OCI-LY1 (cell line): Measurements from ENCODE around the gene POLR2B.

Experiments
- H2AFZ ChIP-seq: fragments of 200-600 bp; sonication (generic), shearing (Covaris generic); 2 replicates; pipeline ENCODE4 v1.6.0; 2014; ENCODE audit warnings: antibody characterized with exemption, mild to moderate bottlenecking, low read length
- H3F3A ChIP-seq: fragments of 200-600 bp; sonication (generic), shearing (Covaris generic); 2 replicates; pipeline ENCODE4 v1.6.0; 2014; ENCODE audit warnings: mild to moderate bottlenecking, antibody characterized with exemption, low read length, moderate library complexity; ENCODE audit not compliant: insufficient read depth
- H3K27ac ChIP-seq: fragments of 200-600 bp; sonication (generic); 2 replicates; pipeline ENCODE4 v1.5.1; 2014; ENCODE audit warnings: low read length, mixed run types, mild to moderate bottlenecking, low read depth; ENCODE audit not compliant: poor library complexity, severe bottlenecking
- H3K27me3 ChIP-seq: fragments of 200-600 bp; sonication (generic); 2 replicates; pipeline ENCODE4 v1.6.0; 2014; ENCODE audit warnings: antibody characterized with exemption, mild to moderate bottlenecking, low read length, moderate library complexity; ENCODE audit not compliant: insufficient read depth
- H3K36me3 ChIP-seq: fragments of 200-600 bp; sonication (generic); 2 replicates; pipeline ENCODE4 v1.6.1; 2014; ENCODE audit warnings: mild to moderate bottlenecking, antibody characterized with exemption, low read length, moderate library complexity, mixed read lengths; ENCODE audit not compliant: insufficient read depth
- H3K4me1 ChIP-seq: fragments of 200-600 bp; sonication (generic); 2 replicates; pipeline ENCODE4 v1.5.1; 2014; ENCODE audit warnings: mild to moderate bottlenecking, low read length, moderate library complexity; ENCODE audit not compliant: insufficient read depth, severe bottlenecking
- H3K4me2 ChIP-seq: fragments of 200-600 bp; sonication (generic), shearing (Covaris generic); 2 replicates; pipeline ENCODE4 v1.6.1; 2014; ENCODE audit warnings: low read length
- H3K4me3 ChIP-seq: fragments of 200-600 bp; sonication (generic); 2 replicates; pipeline ENCODE4 v1.5.1; 2014; ENCODE audit warnings: low read length, low read depth, mild to moderate bottlenecking, mixed read lengths; ENCODE audit not compliant: poor library complexity, severe bottlenecking
- H3K79me2 ChIP-seq: fragments of 200-600 bp; shearing (Covaris generic); 2 replicates; pipeline ENCODE4 v1.6.1; 2016; ENCODE audit warnings: mixed run types, low read length, mixed read lengths; ENCODE audit not compliant: insufficient read depth
- H3K9ac ChIP-seq: fragments of 200-600 bp; sonication (generic), shearing (Covaris generic); 2 replicates; pipeline ENCODE4 v1.6.1; 2014; ENCODE audit warnings: mild to moderate bottlenecking, low read length, mixed read lengths
- H3K9me2 ChIP-seq: fragments of 200-600 bp; sonication (generic), shearing (Covaris generic); 2 replicates; pipeline ENCODE4 v1.6.1; 2014; ENCODE audit warnings: low read depth, mild to moderate bottlenecking, low read length, mixed read lengths
- H3K9me3 ChIP-seq: fragments of 200-600 bp; shearing (Covaris generic); 2 replicates; pipeline ENCODE4 v1.6.1; 2014; ENCODE audit warnings: low read length, mixed read lengths
- H4K20me1 ChIP-seq: fragments of 200-600 bp; sonication (generic), shearing (Covaris generic); 2 replicates; pipeline ENCODE4 v1.6.0; 2016; ENCODE audit warnings: mild to moderate bottlenecking, low read length; ENCODE audit not compliant: insufficient read depth
- EZH2 ChIP-seq: fragments of 200-600 bp; sonication (generic), shearing (Covaris generic); IDR thresholded peaks from 2 replicates; pipeline ENCODE4 v1.8.0; 2017; ENCODE audit warnings: borderline replicate concordance, mixed run types, mild to moderate bottlenecking, antibody characterized with exemption, low read length, moderate library complexity, mixed read lengths
- TF ChIP-seq, protein P1 (sequence below): fragments of 200-600 bp; sonication (generic), shearing (Covaris generic); IDR thresholded peaks from 2 replicates; pipeline ENCODE4 v1.5.1; 2017; ENCODE audit warnings: mild to moderate bottlenecking, antibody characterized with exemption, low read length, moderate library complexity, mixed read lengths

POLR2B gene

DNA sequence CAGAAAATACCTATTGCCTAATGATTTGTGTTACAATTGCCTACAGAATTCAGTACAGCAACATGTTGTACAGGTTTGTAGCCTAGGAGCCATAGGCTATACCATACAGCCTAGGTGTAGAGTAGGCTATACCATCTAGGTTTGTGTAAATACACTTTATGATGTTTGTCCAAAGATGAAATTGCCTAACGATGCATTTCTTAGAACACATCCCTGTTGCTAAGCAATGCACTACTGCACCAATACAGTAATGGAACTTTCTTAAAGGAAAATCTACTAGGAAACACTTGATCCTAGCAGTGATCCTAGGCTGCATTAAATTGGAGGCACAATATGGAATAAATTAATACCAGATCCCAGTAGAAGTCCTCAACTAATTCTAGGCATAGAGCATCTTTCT lies 19.6 kb upstream of the POLR2B start:
- no peak overlapping the region for H2AFZ ChIP-seq
- no peak overlapping the region for H3K4me2 ChIP-seq
- no peaks in the 10 kb centered on the region for H3K79me2 ChIP-seq
- no peaks in the 10 kb centered on the region for H3K4me1 ChIP-seq
- H3K36me3 ChIP-seq: peaks cover 28% of the 10 kb centered on the region
- no peak overlapping the region for H3K4me3 ChIP-seq
- H4K20me1 ChIP-seq: no peaks in the 10 kb centered on the region
- H3K9me3 ChIP-seq: no peaks in the 10 kb centered on the region
- H3K27ac ChIP-seq: no peak overlapping the region
- H3F3A ChIP-seq: no peaks in the 10 kb centered on the region
- no peak overlapping the region for H3K9ac ChIP-seq
- TF ChIP-seq EZH2: no peak
- TF ChIP-seq, protein P1, sequence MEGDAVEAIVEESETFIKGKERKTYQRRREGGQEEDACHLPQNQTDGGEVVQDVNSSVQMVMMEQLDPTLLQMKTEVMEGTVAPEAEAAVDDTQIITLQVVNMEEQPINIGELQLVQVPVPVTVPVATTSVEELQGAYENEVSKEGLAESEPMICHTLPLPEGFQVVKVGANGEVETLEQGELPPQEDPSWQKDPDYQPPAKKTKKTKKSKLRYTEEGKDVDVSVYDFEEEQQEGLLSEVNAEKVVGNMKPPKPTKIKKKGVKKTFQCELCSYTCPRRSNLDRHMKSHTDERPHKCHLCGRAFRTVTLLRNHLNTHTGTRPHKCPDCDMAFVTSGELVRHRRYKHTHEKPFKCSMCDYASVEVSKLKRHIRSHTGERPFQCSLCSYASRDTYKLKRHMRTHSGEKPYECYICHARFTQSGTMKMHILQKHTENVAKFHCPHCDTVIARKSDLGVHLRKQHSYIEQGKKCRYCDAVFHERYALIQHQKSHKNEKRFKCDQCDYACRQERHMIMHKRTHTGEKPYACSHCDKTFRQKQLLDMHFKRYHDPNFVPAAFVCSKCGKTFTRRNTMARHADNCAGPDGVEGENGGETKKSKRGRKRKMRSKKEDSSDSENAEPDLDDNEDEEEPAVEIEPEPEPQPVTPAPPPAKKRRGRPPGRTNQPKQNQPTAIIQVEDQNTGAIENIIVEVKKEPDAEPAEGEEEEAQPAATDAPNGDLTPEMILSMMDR: no peak
- H3K9me2 ChIP-seq: no peaks in the 10 kb centered on the region
- H3K27me3 ChIP-seq: no peaks in the 10 kb centered on the region

DNA sequence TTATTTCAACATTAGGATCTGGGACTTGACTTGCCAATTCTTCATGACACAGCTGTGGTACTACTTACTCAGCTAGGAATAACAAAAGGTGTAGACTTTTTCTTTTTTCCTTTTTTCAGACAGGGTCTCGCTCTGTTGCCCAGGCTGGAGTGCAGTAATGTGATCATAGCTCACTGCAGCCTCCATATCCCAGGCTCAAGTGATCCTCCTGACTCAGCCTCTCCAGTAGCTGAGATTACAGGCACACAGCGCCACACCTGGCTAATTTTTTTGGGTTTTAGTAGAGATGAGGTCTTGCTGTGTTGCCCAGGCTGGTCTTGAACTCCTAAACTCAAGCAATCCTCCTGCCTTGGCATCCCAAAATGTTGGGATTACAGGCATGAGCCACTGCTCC lies 17.6 kb upstream of the POLR2B start:
- Histone ChIP-seq H4K20me1 (no peaks in the 10 kb centered on the region), H2AFZ (no peak overlapping the region), H3K9me2 (no peaks in the 10 kb centered on the region), H3K27ac (no peak overlapping the region), H3K36me3 (peaks cover 48% of the 10 kb centered on the region), H3K9ac (no peak overlapping the region), H3K79me2 (no peaks in the 10 kb centered on the region), H3K4me1 (no peaks in the 10 kb centered on the region), H3K4me3 (no peak overlapping the region), H3K9me3 (no peaks in the 10 kb centered on the region), H3F3A (no peaks in the 10 kb centered on the region), H3K4me2 (no peak overlapping the region), H3K27me3 (no peaks in the 10 kb centered on the region)
- no peak for TF ChIP-seq EZH2
- TF ChIP-seq, protein P1: no peak

DNA sequence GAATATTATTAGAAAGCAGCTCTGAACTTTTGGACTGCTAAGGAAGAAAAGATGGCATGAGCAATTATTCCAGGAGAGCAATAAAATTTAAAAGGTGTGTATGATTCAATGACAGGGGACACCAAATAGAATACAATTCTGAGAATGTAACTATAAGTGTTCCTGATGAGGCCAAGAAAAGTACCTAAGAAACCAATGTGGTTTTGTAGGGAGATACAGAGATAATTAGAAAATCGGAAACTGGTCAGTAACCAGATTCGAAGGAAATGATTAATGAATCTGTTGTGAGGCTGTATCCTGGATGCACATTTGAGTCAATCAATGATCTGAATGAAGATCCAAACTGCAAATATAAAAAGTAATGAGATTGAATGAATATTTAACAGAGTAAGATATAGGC lies 7.3 kb upstream of the POLR2B start:
- Histone ChIP-seq H3F3A (no peaks in the 10 kb centered on the region), H3K27ac (no peak overlapping the region), H3K9ac (no peak overlapping the region), H4K20me1 (peaks cover 2% of the 10 kb centered on the region; the same call in 1 of the 2 replicates), H3K9me3 (0 out of 2 replicates have a peak, but pooled peaks cover 3% of the 10 kb centered on the region), H3K27me3 (no peaks in the 10 kb centered on the region), H3K79me2 (peaks cover 13% of the 10 kb centered on the region), H3K4me2 (no peak overlapping the region), H3K4me3 (no peak overlapping the region), H3K36me3 (peaks cover 87% of the 10 kb centered on the region), H3K9me2 (no peaks in the 10 kb centered on the region), H2AFZ (no peak overlapping the region), H3K4me1 (peaks cover 22% of the 10 kb centered on the region)
- no peak for TF ChIP-seq EZH2
- TF ChIP-seq, protein P1: no peak
